ENCODE data around the gene LHFPL6.

The LHFPL6 gene

GRCh38 chr13:39552246-39552645 lies 50.7 kb downstream of the LHFPL6 start:
- no peak for DNase-seq

- no peak for DNase-seq
Measured at GRCh38 chr13:39550931-39551330, 52.1 kb downstream of the LHFPL6 start.

- no peak for DNase-seq
Measured at GRCh38 chr13:39547108-39547507, 55.9 kb downstream of the LHFPL6 start.

- no peak for DNase-seq
Measured at GRCh38 chr13:39542361-39542760, 60.6 kb downstream of the LHFPL6 start.

GRCh38 chr13:39540929-39541605 lies 61.9 kb downstream of the LHFPL6 start:
- no peak for DNase-seq

- DNase-seq, result no peak
Measured at GRCh38 chr13:39538816-39539790, 63.9 kb downstream of the LHFPL6 start.

GRCh38 chr13:39536906-39537305 lies 66.1 kb downstream of the LHFPL6 start:
- no peak for DNase-seq

- no peak for DNase-seq
Measured at GRCh38 chr13:39536274-39536673, 66.7 kb downstream of the LHFPL6 start.

GRCh38 chr13:39533651-39534150 lies 69.3 kb downstream of the LHFPL6 start:
- DNase-seq, result no peak

GRCh38 chr13:39531646-39532045 lies 71.3 kb downstream of the LHFPL6 start:
- no peak for DNase-seq

GRCh38 chr13:39530916-39531315 lies 72.1 kb downstream of the LHFPL6 start:
- no peak for DNase-seq

GRCh38 chr13:39528661-39528980 lies 74.4 kb downstream of the LHFPL6 start:
- DNase-seq, result no peak

GRCh38 chr13:39527961-39528660 lies 74.9 kb downstream of the LHFPL6 start:
- no peak for DNase-seq

GRCh38 chr13:39527301-39527700 lies 75.7 kb downstream of the LHFPL6 start:
- DNase-seq, result no peak

GRCh38 chr13:39526499-39526898 lies 76.5 kb downstream of the LHFPL6 start:
- no peak for DNase-seq

GRCh38 chr13:39525506-39525905 lies 77.5 kb downstream of the LHFPL6 start:
- no peak for DNase-seq

- no peak for DNase-seq
Measured at GRCh38 chr13:39524795-39525194, 78.2 kb downstream of the LHFPL6 start.

- no peak for DNase-seq
Measured at GRCh38 chr13:39522329-39522728, 80.7 kb downstream of the LHFPL6 start.

- DNase-seq, result no peak
Measured at GRCh38 chr13:39521701-39522100, 81.3 kb downstream of the LHFPL6 start.

GRCh38 chr13:39516096-39516495 lies 86.9 kb downstream of the LHFPL6 start:
- no peak for DNase-seq

GRCh38 chr13:39515224-39515714 lies 87.7 kb downstream of the LHFPL6 start:
- DNase-seq, result no peak

GRCh38 chr13:39512687-39513086 lies 90.3 kb downstream of the LHFPL6 start:
- no peak for DNase-seq

GRCh38 chr13:39510316-39510695 lies 92.7 kb downstream of the LHFPL6 start:
- DNase-seq, result no peak
